Measurements from ENCODE around the gene C19orf44.
"Not testable (repeated sequence)": the region's sequence is repeated elsewhere in the genome, so short reads cannot be mapped to it uniquely, and the experiment has no call there.

The C19orf44 gene

GRCh38 chr19:16508546-16508945 is 12.4 kb downstream of the C19orf44 start:
- no peak for FAIRE-seq

GRCh38 chr19:16509141-16510061 is 13.2 kb downstream of the C19orf44 start:
- FAIRE-seq (no peak), DNase-seq (ENCODE audit: insufficient read length, low spot score) (no peak)
- no peak for TF ChIP-seq CTCF (IDR thresholded peaks at IDR 0.05; ENCODE audit: insufficient read depth, missing control alignments)

More at GRCh38 chr19:16508546-16508945, 12.4 kb downstream of the C19orf44 start:
- no peak for DNase-seq (ENCODE audit: insufficient read length, low spot score)
- TF ChIP-seq CTCF (IDR thresholded peaks at IDR 0.05; ENCODE audit: insufficient read depth, missing control alignments): no peak

GRCh38 chr19:16512611-16513010 is 16.4 kb downstream of the C19orf44 start:
- not testable (repeated sequence) for DNase-seq (ENCODE audit: insufficient read length, low spot score); FAIRE-seq

- DNase-seq (ENCODE audit: insufficient read length, low spot score) (no peak), FAIRE-seq (no peak)
Observed at GRCh38 chr19:16514383-16515019, 18.3 kb downstream of the C19orf44 start.

GRCh38 chr19:16516381-16516780 is 20.2 kb downstream of the C19orf44 start:
- no peak for FAIRE-seq
- TF ChIP-seq CTCF (IDR thresholded peaks at IDR 0.05; ENCODE audit: insufficient read depth, missing control alignments): no peak
- DNase-seq (ENCODE audit: insufficient read length, low spot score): no peak

More at GRCh38 chr19:16514383-16515019, 18.3 kb downstream of the C19orf44 start:
- no peak for TF ChIP-seq CTCF (IDR thresholded peaks at IDR 0.05; ENCODE audit: insufficient read depth, missing control alignments)

GRCh38 chr19:16516923-16517610 is 20.9 kb downstream of the C19orf44 start:
- FAIRE-seq (no peak), DNase-seq (ENCODE audit: insufficient read length, low spot score) (no peak)
- TF ChIP-seq CTCF (IDR thresholded peaks at IDR 0.05; ENCODE audit: insufficient read depth, missing control alignments): no peak

GRCh38 chr19:16518061-16518460 is 21.9 kb downstream of the C19orf44 start:
- no peak for TF ChIP-seq CTCF (IDR thresholded peaks at IDR 0.05; ENCODE audit: insufficient read depth, missing control alignments)
- FAIRE-seq: no peak
- no peak for DNase-seq (ENCODE audit: insufficient read length, low spot score)

Data from D721Med (cell line).